Hepatocyte (in vitro differentiated cells): ENCODE measurements around the gene SSR1.

Source experiments
- CTCF ChIP-seq: fragments of 200-600 bp; sonication (generic); IDR thresholded peaks from 2 replicates; pipeline ENCODE4 v1.5.1; 2016; ENCODE audit warnings: antibody characterized with exemption, mild to moderate bottlenecking; ENCODE audit not compliant: poor library complexity
- EZH2 ChIP-seq: fragments of 200-600 bp; sonication (generic); IDR thresholded peaks from 2 replicates; pipeline ENCODE4 v1.6.1; 2016; ENCODE audit warnings: antibody characterized with exemption, mild to moderate bottlenecking, borderline replicate concordance

DNA sequence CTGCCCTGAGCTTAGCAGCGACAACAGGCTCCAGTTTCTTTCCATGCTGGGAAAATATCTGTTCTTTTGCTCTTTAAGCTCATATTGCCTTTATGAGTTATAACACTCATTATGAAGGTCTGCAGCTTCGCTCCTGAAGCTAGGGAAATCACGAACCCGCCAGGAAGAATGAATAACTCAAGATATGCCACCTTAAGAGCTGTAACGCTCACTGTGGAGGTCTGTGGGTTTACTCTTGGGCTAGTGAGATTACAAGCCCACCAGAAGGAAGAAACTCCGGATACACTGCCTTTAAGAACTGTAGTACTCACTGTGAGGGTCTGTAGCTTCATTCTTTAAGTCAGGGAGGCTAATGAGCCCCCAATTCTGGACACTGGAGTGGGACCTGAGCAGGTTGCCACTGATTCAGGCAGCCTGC is 3.0 kb upstream of the SSR1 start:
- no peak for TF ChIP-seq EZH2
- TF ChIP-seq CTCF, result no peak
